Heart left ventricle (tissue), 13 donors: ENCODE measurements around the gene CDY1.
"Not testable (repeated sequence)": the region's sequence is repeated elsewhere in the genome, so short reads cannot be mapped to it uniquely, and the experiment has no call there.

ENCODE experiments used
- CTCF ChIP-seq, 12 donors: fragments of 200-600 bp; sonication (generic) in 4 of 12; IDR thresholded peaks; one replicate each; pipeline versions ENCODE4 v1.5.0 to v1.8.0; 2018 to 2022; ENCODE audit warnings: antibody characterized with exemption in 12 of 12, mild to moderate bottlenecking in 5 of 12
- POLR2A ChIP-seq, 2 donors: fragments of 450-650 bp; IDR thresholded peaks; one replicate each; pipeline ENCODE4 v1.6.1; 2017; ENCODE audit warnings: antibody characterized with exemption in 2 of 2, mild to moderate bottlenecking in 2 of 2, moderate library complexity in 2 of 2
- donor health status: ischemic (EF 13 %, LVEDD 7.1; RV severe dilation, severe dysfunction).
- donor health status: DM: no; HTN: yes; CAD: no.
- donor health status: DM: no; HTN: no; CAD: no.
- donor health status: ischemic (EF 25% LVEDD 6.9; RV normal size, moderate dysfunction).
- donor health status: ischemic (EF 25% LVEDD 5.7; RV mildly dilated, moderate dysfunction).
- donor health status: ischemic (EF 35%, LVEDD 5.7; RV mildly dilated, moderate dysfunction).
- donor health status: nonischemic (EF 11% LVEDD 7.7; RV severe dilation, severe dysfunction).
- donor health status: DM: yes; HTN: yes; CAD: no.
- donor health status: PGD.
- donor health status: ischemic (EF 29% LVEDD 5.4; RV normal size, mild dysfunction).
- donor health status: nonischemic (EF 23%, LVEDD 6.1; RV moderate dilation, normal function).

GRCh38 chrY:25593336-25593735 is 28.6 kb upstream of the CDY1 start:
- TF ChIP-seq CTCF, POLR2A (IDR thresholded peaks at IDR 0.05): not testable (repeated sequence)
